Measurements from ENCODE around the gene PPP1R17.

- TF ChIP-seq CTCF (IDR thresholded peaks at IDR 0.05) (no peak), POLR2A (IDR thresholded peaks at IDR 0.05) (no peak), EP300 (IDR thresholded peaks at IDR 0.05) (no peak)
These were observed 23.9 kb upstream of the PPP1R17 start for GRCh38 chr7:31663072-31663471.
